Progenitor cell of endocrine pancreas (in vitro differentiated cells): ENCODE data around the gene P2RX7. TPM values are rescaled to one million over a fixed set of nuclear protein-coding genes. Genes with fewer than 3 reads are reported as not detected.
"Not testable (repeated sequence)": the region's sequence is repeated elsewhere in the genome, so short reads cannot be mapped to it uniquely, and the experiment has no call there.

Experiments used
- DNase-seq: peaks from one replicate; pipeline ENCODE4 v3.0.0; 2021; ENCODE audit warnings: low spot score; ENCODE audit not compliant: unreplicated experiment
- H3K27ac Mint-ChIP-seq: 2 replicates; pipeline ENCODE4 v1.8.0; 2021; ENCODE audit warnings: mild to moderate bottlenecking, moderate library complexity, mixed read lengths
- H3K27me3 Mint-ChIP-seq: 2 replicates; pipeline ENCODE4 v1.8.0; 2021; ENCODE audit warnings: mixed read lengths
- H3K36me3 Mint-ChIP-seq: 2 replicates; pipeline ENCODE4 v1.8.0; 2022; ENCODE audit warnings: mixed read lengths; ENCODE audit not compliant: insufficient read depth
- H3K4me1 Mint-ChIP-seq: 2 replicates; pipeline ENCODE4 v1.8.0; 2021; ENCODE audit warnings: low read depth, mixed read lengths
- H3K4me3 Mint-ChIP-seq: 2 replicates; pipeline ENCODE4 v1.8.0; 2021; ENCODE audit warnings: low read depth, mild to moderate bottlenecking, moderate library complexity, mixed read lengths
- H3K9me3 Mint-ChIP-seq: 2 replicates; pipeline ENCODE4 v1.8.0; 2021; ENCODE audit warnings: low read depth, mixed read lengths
- total RNA-seq: library from RNA; stranded (reverse); gene quantifications from 2 replicates; pipeline ENCODE4 v1.2.1, GENCODE V29; 2021
- TF ChIP-seq, protein P1 (sequence below): fragments of 200-600 bp; sonication (generic); IDR thresholded peaks from one replicate; pipeline ENCODE4 v1.5.0; 2021; ENCODE audit warnings: antibody characterized with exemption, mild to moderate bottlenecking; ENCODE audit not compliant: unreplicated experiment

Gene P2RX7
- total RNA-seq, 1 donor from 2014 or later, result not detected

DNA sequence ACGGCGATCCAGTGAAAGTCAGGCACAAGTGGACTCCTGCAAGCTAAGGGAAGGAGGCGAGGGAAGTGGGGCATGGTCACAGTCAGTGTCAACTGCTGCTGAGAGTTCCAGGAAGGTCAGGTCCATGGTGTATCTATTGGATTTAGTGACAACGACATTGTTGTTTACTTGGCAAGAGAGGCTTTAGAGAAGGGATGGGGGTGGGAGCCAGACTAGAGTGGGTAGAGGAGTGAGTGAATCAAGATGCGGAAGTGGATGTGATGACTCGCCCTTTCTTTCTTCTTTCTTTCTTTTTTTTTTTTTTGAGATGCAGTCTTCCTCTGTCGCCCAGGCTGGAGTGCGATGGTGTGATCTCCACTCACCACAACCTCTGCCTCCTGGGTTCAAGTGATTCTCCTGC lies 12.5 kb downstream of the P2RX7 start:
- no peaks in the 10 kb centered on the region for H3K36me3 Mint-ChIP-seq
- no peak overlapping the region for H3K27ac Mint-ChIP-seq
- TF ChIP-seq, protein P1, sequence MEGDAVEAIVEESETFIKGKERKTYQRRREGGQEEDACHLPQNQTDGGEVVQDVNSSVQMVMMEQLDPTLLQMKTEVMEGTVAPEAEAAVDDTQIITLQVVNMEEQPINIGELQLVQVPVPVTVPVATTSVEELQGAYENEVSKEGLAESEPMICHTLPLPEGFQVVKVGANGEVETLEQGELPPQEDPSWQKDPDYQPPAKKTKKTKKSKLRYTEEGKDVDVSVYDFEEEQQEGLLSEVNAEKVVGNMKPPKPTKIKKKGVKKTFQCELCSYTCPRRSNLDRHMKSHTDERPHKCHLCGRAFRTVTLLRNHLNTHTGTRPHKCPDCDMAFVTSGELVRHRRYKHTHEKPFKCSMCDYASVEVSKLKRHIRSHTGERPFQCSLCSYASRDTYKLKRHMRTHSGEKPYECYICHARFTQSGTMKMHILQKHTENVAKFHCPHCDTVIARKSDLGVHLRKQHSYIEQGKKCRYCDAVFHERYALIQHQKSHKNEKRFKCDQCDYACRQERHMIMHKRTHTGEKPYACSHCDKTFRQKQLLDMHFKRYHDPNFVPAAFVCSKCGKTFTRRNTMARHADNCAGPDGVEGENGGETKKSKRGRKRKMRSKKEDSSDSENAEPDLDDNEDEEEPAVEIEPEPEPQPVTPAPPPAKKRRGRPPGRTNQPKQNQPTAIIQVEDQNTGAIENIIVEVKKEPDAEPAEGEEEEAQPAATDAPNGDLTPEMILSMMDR, result no peak
- no peak overlapping the region for H3K4me3 Mint-ChIP-seq
- DNase-seq, result no peak
- no peaks in the 10 kb centered on the region for H3K4me1 Mint-ChIP-seq
- H3K9me3 Mint-ChIP-seq, result peaks cover 9% of the 10 kb centered on the region
- peaks cover 25% of the 10 kb centered on the region for H3K27me3 Mint-ChIP-seq

DNA sequence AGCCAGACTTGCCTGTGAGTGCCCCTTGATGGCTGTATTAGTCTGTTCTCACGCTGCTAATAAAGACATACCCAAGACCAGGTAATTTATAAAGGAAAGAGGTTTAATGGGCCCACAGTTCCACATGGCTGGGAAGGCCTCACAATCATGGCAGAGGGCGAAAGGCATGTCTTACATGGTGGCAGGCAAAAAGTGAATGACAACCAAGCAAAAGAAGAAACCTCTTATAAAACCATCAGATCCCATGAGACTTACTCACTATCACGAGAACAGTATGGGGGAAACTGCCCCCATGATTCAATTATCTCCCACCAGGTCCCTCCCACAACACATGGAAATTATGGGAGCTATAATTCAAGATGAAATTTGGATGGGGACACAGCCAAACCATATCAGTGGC lies 16.6 kb downstream of the P2RX7 start:
- not testable (repeated sequence) for H3K4me1 Mint-ChIP-seq, H3K36me3 Mint-ChIP-seq, H3K27ac Mint-ChIP-seq, H3K4me3 Mint-ChIP-seq, DNase-seq, H3K9me3 Mint-ChIP-seq
- peaks cover 22% of the 10 kb centered on the region for H3K27me3 Mint-ChIP-seq

DNA sequence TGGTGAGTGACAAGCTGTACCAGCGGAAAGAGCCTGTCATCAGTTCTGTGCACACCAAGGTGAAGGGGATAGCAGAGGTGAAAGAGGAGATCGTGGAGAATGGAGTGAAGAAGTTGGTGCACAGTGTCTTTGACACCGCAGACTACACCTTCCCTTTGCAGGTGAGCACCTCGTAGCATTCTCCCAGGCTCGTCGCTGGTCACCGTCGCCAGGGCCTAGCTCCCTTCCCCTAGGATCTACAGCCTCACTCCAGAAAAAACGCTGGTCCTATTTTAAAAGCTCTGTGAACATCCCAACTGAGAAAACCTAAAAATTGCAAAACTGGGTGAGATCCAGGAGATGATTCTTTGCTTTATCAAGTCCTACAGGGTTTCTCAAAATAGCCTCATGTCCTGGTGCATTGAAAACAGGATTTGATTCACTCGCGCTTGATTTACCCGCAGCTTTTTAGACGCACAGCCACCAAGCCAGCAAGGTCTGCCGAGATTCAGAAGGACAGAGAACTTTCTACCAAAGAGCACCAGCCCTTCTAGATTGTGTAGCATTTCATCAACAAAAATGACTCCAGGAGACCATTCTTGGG lies 22.2 kb downstream of the P2RX7 start:
- Mint-ChIP-seq H3K27me3 (peaks cover 41% of the 10 kb centered on the region), H3K4me3 (no peak overlapping the region), H3K36me3 (no peaks in the 10 kb centered on the region), H3K27ac (no peak overlapping the region), H3K4me1 (no peaks in the 10 kb centered on the region), H3K9me3 (no peaks in the 10 kb centered on the region)
- TF ChIP-seq, protein P1, result no peak
- no peak for DNase-seq

DNA sequence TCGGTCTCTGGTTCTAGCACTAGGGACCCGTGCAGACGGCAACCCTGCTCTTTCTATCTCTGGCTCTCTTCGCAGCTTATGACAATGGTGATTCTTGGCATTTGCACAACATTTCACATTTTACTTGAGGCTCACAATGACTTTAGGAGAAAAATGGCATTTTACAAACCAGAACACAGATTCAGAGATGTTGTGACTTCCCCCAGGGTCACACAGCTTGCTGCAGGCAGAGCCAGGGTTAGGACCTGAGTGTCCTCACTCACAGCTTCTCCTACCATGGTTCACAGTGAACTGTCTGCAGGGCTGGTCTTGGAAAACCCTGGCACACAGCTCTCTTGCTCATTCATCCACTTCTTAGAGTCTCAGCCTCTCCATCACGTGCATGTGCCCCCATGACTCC lies 23.7 kb downstream of the P2RX7 start:
- peaks cover 52% of the 10 kb centered on the region for H3K27me3 Mint-ChIP-seq
- H3K4me3 Mint-ChIP-seq, result no peak overlapping the region
- TF ChIP-seq, protein P1, result no peak
- DNase-seq, result no peak
- no peaks in the 10 kb centered on the region for H3K36me3 Mint-ChIP-seq
- H3K27ac Mint-ChIP-seq, result no peak overlapping the region
- H3K9me3 Mint-ChIP-seq, result no peaks in the 10 kb centered on the region
- no peaks in the 10 kb centered on the region for H3K4me1 Mint-ChIP-seq

DNA sequence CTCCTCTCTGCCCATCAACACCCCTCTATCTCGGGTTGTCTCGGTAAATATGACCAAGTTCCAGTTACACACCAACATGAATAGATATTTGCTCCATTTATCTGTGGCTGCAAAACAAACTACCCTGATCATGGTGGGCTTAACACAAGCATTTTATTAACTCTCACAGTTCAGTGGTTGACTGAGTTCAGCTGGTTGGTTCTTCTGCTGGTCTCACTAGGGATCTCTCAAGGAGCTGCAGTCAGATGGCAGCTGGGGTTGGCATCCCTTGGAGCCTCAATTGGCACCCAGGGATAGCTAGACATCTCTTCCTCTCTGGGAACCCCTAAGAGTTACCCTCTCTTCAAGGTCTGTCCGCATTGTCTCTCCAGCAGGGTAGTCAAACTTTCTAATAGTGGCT lies 25.4 kb downstream of the P2RX7 start:
- H3K9me3 Mint-ChIP-seq, result no peaks in the 10 kb centered on the region
- H3K4me3 Mint-ChIP-seq, result no peak overlapping the region
- peaks cover 57% of the 10 kb centered on the region for H3K27me3 Mint-ChIP-seq
- no peak for DNase-seq
- H3K36me3 Mint-ChIP-seq, result no peaks in the 10 kb centered on the region
- TF ChIP-seq, protein P1, result no peak
- no peak overlapping the region for H3K27ac Mint-ChIP-seq
- no peaks in the 10 kb centered on the region for H3K4me1 Mint-ChIP-seq

DNA sequence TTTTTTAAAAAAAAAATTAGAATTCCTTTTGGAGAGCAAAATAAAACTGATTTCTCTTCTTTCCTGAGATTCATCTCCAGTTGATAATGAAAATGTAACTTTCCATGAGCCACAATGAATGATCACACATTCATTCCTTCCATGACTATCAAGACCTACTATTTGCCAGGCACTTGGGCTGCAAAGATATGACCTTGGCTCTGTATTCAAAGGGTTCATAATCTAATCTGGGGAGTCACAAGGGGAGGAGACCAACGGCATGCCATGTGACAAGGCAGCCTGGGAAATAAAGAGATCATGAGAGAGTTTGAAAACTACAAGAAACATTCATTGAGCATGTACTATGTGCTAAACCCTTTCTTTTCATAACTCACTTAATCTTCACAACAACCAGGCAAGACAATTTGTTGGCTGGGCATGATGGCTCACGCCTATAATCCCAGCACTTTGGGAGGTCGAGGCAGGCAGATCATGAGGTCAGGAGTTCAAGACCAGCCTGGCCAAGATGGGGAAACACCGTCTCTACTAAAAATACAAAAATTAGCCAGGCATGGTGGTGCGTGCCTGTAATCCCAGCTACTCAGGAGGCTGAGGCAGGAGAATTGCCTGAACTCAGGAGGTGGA lies 26.2 kb downstream of the P2RX7 start:
- H3K9me3 Mint-ChIP-seq, H3K36me3 Mint-ChIP-seq, H3K4me1 Mint-ChIP-seq, DNase-seq, H3K4me3 Mint-ChIP-seq, H3K27ac Mint-ChIP-seq: not testable (repeated sequence)
- peaks cover 57% of the 10 kb centered on the region for H3K27me3 Mint-ChIP-seq
